Brain pericyte (primary cell): ENCODE results near the gene RPP25L.

ENCODE experiments used
- DNase-seq: peaks from one replicate; pipeline ENCODE4 v3.0.0-alpha.2; 2012; ENCODE audit warnings: low read depth, low spot score

RPP25L gene

GRCh38 chr9:34585946-34586669 lies 25.8 kb downstream of the RPP25L start:
- DNase-seq, result no peak

- DNase-seq, result no peak
These were observed 26.9 kb downstream of the RPP25L start for GRCh38 chr9:34584970-34585369.

- no peak for DNase-seq
These were observed 29.1 kb downstream of the RPP25L start for GRCh38 chr9:34582787-34583186.

DNA sequence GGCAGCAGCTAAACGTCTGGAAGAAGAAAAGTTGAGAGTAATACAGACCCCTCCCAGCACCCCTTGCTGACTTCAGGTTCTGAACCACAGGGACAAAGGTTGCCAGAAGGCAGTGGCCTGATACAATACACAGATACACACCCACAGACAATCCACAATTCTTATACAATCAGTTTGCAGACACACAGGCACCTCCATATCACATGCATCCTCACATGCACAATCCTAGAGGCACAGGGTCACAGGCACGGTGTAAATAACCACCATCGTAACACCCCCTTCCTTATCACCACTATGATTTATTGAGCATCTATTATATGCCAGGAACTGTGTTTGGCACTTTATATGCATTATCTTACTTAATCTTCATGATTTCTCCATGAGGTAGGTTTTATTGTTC lies 30.6 kb downstream of the RPP25L start:
- DNase-seq, result no peak

DNA sequence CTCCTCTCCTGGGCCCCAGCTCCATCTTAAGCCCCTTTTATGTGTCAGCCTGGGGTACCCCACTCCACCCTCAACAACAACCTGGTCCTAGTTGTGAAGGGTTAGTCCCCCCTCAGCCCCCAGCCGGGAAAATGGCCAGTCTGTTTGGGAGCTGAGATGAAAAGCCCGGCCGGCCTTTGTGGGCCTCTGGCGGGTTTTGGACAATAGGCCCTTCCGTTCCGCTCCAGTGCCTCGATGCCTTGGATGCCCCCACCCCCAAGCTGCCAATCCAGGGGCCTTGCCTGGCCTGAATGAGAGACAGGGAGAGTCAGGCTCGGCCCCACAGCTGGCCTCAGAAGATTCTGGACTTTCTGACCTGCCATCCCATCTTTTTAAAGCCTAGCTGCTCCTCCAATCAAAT lies 31.5 kb downstream of the RPP25L start:
- DNase-seq, result no peak

- no peak for DNase-seq
These were observed 32.1 kb downstream of the RPP25L start for GRCh38 chr9:34579808-34580163.

- no peak for DNase-seq
These were observed 32.6 kb downstream of the RPP25L start for GRCh38 chr9:34579104-34579807.

- DNase-seq, result no peak
These were observed 33.4 kb downstream of the RPP25L start for GRCh38 chr9:34578241-34579103.

DNA sequence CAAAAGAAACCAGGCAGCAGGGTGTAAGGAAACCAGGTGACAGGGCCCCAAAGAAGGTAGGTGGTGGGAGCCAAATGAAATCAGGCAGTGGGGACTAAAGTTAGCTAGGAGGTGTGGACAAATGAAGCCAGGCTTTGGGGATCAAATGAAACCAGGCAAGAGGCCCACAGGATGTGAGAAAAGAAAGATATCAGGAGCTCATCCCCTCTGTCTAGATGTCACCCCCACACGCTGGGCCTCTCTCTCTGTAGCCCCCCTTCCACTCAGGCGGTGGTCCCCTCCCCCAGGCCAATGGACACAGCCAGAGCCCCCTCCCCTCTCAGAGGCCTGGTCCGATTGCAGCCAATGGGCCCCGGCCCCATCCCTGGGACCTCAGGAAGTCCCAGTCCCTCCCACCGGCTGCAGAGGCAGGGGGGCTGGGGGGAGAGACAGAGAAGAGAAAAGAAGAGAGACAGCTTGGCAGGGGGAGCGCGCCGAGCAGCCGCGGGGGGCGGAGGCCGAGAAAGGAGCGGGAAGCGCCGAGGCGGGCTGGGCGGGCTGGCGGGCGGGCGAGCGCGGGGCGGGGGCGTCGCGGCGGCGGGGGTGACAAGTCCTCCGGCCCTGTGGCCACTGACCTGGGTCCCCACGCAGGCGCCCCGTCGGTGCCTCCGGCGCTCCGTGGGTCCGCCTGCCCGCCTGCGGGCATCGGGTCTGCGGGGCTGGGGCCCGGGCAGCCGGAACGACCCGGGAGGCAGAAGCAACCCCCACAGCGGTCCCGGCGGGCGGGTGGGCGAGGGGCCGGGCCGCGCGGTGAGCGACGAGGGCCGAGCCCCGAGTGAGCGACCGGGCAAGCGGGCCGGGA lies 34.3 kb downstream of the RPP25L start:
- DNase-seq, result no peak

GRCh38 chr9:34576597-34577399 lies 35.1 kb downstream of the RPP25L start:
- DNase-seq, result no peak

DNA sequence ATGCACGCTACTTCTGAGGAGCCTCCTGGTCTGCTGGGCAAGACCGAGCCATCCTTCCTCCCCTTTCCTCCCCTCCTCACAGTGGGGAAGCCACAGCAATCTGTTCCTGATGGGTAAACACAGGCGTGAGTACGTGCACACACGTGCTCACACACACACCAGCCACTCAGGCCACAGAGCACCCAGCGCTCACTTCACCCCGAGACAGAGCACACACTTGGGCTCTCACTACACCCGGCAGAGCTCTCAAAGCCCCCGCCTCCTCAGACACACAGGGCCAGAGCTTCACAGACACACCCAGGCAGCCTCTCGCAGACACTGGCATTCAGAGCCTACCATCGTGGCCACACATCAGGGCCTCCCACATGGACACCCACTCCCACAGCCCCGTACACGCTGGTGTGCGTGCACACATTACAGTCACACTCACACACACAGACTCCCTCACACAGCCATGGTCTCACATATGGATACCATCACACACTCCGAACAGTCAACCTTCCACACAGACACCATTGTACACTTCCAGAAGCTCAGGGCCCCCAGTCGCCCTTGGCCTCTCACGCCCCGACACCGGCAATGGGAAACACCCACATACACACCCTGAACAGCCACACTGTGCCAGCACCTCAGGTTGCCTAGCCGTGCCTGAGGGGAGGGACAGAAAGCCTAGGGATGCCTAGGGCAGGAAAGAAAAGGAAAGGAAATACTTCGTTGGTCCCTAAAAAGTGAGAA lies 35.9 kb downstream of the RPP25L start:
- DNase-seq, result no peak

- no peak for DNase-seq
These were observed 36.7 kb downstream of the RPP25L start for GRCh38 chr9:34575241-34575640.

GRCh38 chr9:34574571-34574970 lies 37.3 kb downstream of the RPP25L start:
- no peak for DNase-seq

DNA sequence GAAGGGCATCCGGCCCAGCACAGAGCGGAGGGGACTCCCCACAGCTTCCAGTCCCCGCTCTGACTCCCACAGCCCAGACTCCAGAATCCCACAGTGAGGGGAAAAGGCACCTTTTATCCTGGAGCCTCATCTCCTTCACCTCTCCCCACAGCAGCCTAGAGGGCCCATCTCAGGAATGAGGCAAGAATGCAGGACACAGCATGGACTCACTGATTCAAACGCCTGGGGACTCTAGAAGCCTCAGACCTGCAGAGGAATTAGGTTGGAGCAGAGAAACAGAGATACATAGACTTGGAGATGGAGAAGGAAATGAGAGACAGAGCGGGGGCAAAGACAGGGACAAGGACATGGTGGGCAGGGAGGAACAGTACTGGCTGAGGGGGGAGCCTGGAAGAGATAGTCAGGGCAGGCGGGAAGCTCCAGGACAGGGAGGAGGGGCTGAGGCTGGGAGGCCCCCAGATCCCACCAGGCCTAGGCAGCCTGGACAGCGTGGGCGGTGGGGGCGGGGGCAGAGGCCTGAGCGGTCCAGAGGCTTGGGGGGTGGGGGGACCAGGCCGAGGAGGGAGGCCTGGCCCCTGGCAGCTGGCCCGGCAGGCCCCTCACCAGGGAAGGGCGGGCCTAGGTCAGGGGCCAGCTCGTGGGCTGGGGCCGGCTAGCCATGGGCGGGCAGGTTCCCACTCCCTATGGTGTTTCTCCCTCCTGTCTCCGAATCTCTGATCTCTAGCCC lies 38.1 kb downstream of the RPP25L start:
- no peak for DNase-seq

GRCh38 chr9:34572628-34573027 lies 39.3 kb downstream of the RPP25L start:
- no peak for DNase-seq

- no peak for DNase-seq
These were observed 39.8 kb downstream of the RPP25L start for GRCh38 chr9:34572092-34572491.

DNA sequence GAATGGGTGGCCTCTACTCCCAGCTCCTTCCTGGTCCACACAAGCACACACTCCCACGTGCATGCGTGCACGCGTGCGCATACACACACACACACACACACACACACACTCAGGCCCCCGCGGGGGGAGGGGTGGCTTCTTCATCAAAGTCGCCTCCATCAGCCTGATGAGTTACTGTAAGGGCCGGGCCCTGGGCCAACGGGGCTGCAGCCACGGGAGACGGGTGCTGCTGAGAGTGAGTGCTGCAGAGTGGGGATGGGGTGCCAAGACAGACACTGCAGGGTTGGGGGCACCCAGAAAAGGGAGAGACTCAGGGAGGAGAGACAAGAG lies 40.5 kb downstream of the RPP25L start:
- DNase-seq, result no peak

DNA sequence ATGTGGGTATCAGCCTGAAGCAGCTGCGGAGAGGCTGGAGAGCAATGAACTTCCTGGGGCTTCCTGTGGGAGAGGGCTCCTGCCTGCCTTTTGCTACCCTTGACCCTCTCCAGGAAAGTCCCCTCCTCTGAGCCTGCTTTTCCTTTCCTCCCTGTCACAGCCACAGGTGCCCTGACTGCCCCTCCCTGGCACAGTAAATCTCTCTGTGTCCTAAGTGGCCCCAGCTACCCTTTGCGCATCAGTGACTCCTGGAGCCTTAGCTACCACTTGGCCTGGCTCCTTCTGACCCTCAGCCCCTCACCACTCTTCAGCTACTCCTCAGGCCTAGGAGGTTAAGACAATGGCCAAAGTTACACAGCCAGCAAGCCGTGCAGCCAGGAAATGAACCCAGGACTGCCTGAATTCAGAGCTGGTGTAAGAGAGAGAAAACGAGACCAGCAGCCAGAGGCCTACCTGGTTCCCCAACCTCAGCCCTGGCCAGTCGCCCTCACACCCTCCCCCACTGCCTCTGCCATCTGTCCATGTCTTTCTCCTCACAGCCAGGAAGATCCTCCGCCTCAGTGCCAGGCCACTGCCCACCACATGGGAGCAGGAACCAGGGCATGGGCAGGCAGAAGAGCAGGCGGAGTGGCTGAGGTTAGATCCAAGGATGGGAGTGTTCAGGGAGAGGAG lies 41.0 kb downstream of the RPP25L start:
- DNase-seq, result no peak

DNA sequence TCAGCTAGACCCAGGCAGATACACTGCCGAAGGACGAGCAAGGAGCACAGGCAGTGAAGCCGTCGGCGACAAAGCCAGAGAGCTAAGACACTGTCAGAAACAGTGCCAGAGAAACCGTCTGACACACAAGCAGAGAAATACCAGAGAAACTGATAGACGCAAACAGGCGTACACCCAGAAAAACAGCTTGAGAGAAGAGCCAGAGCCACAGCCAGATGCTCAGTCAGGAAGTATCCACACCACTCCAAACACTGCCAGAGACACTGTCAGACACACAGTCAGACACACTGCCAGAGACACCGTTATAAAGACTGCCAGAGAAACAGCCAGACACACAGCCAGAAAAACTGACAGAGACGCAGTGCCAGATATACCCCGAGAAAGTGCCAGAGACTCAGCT lies 41.5 kb downstream of the RPP25L start:
- DNase-seq, result no peak
